MCF 10A (cell line): ENCODE measurements around the gene ANKDD1B. TPM values are rescaled to one million over a fixed set of nuclear protein-coding genes. Genes with fewer than 3 reads are reported as not detected.

ENCODE experiments used
- BruUV-seq: library from RNA; stranded (reverse); fragments of 400-500 nt; replicated peaks from 2 replicates; lab custom pipeline; 2021; lab: Mats Ljungman, UMichigan
- CTCF ChIA-PET: fragments of 300-600 bp; sonication (Branson Sonifier 250); formaldehyde crosslinking; extraction: SDS; loops from one replicate; lab custom pipeline; 2021; ENCODE audit warnings: antibody characterized with exemption, inconsistent platforms; lab: Yijun Ruan, JAX
- POLR2A ChIA-PET: fragments of 300-600, 350-650 bp; sonication (Branson Sonifier 250); formaldehyde crosslinking; extraction: SDS; loops from one replicate; lab custom pipeline; 2020; ENCODE audit warnings: antibody characterized with exemption, inconsistent platforms; lab: Yijun Ruan, JAX
- DNase-seq: peaks from one replicate; pipeline ENCODE4 v3.0.0-alpha.2; 2018; ENCODE audit not compliant: unreplicated experiment
- H3K27ac Mint-ChIP-seq: one replicate; pipeline ENCODE4 v1.8.0; 2022; ENCODE audit warnings: mild to moderate bottlenecking, low read depth, mixed read lengths; ENCODE audit not compliant: unreplicated experiment
- H3K27me3 Mint-ChIP-seq: one replicate; pipeline ENCODE4 v1.8.0; 2022; ENCODE audit warnings: mixed read lengths; ENCODE audit not compliant: insufficient read depth, unreplicated experiment
- H3K36me3 Mint-ChIP-seq: one replicate; pipeline ENCODE4 v1.8.0; 2022; ENCODE audit warnings: mild to moderate bottlenecking, moderate library complexity, mixed read lengths; ENCODE audit not compliant: insufficient read depth, unreplicated experiment
- H3K4me1 Mint-ChIP-seq: one replicate; pipeline ENCODE4 v1.8.0; 2022; ENCODE audit warnings: mixed read lengths; ENCODE audit not compliant: insufficient read depth, unreplicated experiment
- H3K4me3 Mint-ChIP-seq: one replicate; pipeline ENCODE4 v1.8.0; 2022; ENCODE audit warnings: mild to moderate bottlenecking, moderate library complexity, mixed read lengths; ENCODE audit not compliant: unreplicated experiment
- H3K9me3 Mint-ChIP-seq: one replicate; pipeline ENCODE4 v1.8.0; 2022; ENCODE audit warnings: mixed read lengths; ENCODE audit not compliant: unreplicated experiment
- CTCF ChIP-seq: fragments of 200-600 bp; IDR thresholded peaks from one replicate; pipeline ENCODE4 v1.8.0; 2022; ENCODE audit warnings: antibody characterized with exemption, mild to moderate bottlenecking; ENCODE audit not compliant: unreplicated experiment
- intact Hi-C: fragments of 100-400 bp; cut with micrococcal nuclease; formaldehyde crosslinking; loops from 2 replicates; pipeline ENCODE4 v1.14.1; 2022
- total RNA-seq: library from RNA; stranded (reverse); gene quantifications from 2 replicates; pipeline ENCODE4 v1.2.3, GENCODE V29; 2022

The ANKDD1B gene
- total RNA-seq, 1 experiment from 2014 or later: 0.68 TPM

DNA sequence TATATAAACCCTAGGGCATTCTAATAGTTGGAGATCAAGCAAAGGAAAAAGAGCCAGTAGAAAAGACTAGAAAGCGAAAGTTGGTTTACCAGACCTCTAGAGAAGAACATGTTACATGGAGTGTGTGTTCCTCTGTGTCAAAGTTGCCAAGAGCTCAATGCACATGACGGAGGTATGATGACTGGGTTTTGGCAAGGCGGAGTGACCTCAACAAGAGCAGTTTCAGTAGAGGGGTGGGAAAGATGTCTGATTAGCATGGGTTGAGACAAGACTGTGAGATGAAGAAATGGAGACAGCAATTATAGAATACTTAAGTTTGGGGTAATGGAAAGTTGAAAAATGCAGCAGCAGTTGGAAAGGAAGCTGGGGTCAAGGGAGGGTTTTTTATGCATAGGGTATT is 1.6 kb downstream of the ANKDD1B start:
- intact Hi-C loops: no loop called here
- Mint-ChIP-seq H3K4me1 (no peaks in the 10 kb centered on the region), H3K4me3 (no peak overlapping the region), H3K36me3 (peaks cover 7% of the 10 kb centered on the region), H3K27me3 (no peaks in the 10 kb centered on the region), H3K9me3 (no peaks in the 10 kb centered on the region), H3K27ac (no peak overlapping the region)
- POLR2A ChIA-PET: interaction anchor here (1.0 kb wide), 1 partner anchor 10 kb away, joined by 3 read pairs; no protein-coding TSS in a partner anchor
- no peak for DNase-seq
- no peak for TF ChIP-seq CTCF
- CTCF ChIA-PET: interaction anchor here (0.6 kb wide), 1 partner anchor 27 kb away, joined by 3 read pairs; no protein-coding TSS in a partner anchor
- TSS peak; percentile 6 for BruUV-seq

DNA sequence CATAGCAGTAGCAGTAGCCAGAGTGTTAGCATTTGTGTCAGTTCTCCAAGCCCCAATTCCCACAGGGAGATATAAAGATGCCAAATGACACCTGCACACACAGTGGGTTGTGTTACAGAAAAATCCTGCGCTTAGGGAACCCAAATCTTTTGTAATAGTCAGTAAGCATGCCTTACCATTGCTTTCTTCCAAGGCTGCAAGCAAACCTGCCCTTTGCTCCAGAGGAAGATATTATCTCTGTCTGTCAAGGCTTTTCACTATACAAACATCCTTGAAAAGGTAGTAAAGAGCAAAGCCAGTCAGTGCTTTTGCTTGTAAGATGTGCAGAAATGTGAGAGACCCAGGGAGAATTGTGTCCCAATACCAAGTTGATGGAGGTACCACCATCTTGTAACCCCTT is 2.9 kb downstream of the ANKDD1B start:
- no peak overlapping the region for H3K27ac Mint-ChIP-seq

GRCh38 chr5:75616371-75616881 is 5.2 kb downstream of the ANKDD1B start:
- intact Hi-C loops: no loop called here
- ChIA-PET POLR2A (interaction anchor here (0.6 to 1.3 kb wide), 3 partner anchors 13 to 1262 kb away, joined by 3 to 5 read pairs (median 4); no protein-coding TSS in a partner anchor), CTCF (no interaction called here)
- Mint-ChIP-seq H3K27me3 (no peaks in the 10 kb centered on the region), H3K4me3 (no peak overlapping the region), H3K36me3 (no peaks in the 10 kb centered on the region), H3K9me3 (no peaks in the 10 kb centered on the region), H3K27ac (no peak overlapping the region), H3K4me1 (no peaks in the 10 kb centered on the region)
- TF ChIP-seq CTCF: no peak
- DNase-seq: no peak
- BruUV-seq: no TSS peak

More for the DNA sequence above, 2.9 kb downstream of the ANKDD1B start:
- POLR2A ChIA-PET: interaction anchor here (1.0 kb wide), 1 partner anchor 9 kb away, joined by 3 read pairs; no protein-coding TSS in a partner anchor
- no peaks in the 10 kb centered on the region for H3K27me3 Mint-ChIP-seq
- H3K4me1 Mint-ChIP-seq: no peaks in the 10 kb centered on the region
- CTCF ChIA-PET: no interaction called here
- no peak for DNase-seq
- no peak overlapping the region for H3K4me3 Mint-ChIP-seq
- intact Hi-C loops: no loop called here
- TF ChIP-seq CTCF: no peak
- BruUV-seq: no TSS peak
- H3K36me3 Mint-ChIP-seq: peaks cover 7% of the 10 kb centered on the region
- H3K9me3 Mint-ChIP-seq: no peaks in the 10 kb centered on the region

GRCh38 chr5:75616971-75617621 is 5.8 kb downstream of the ANKDD1B start:
- CTCF ChIA-PET: no interaction called here
- H3K36me3 Mint-ChIP-seq: no peaks in the 10 kb centered on the region
- no TSS peak for BruUV-seq
- intact Hi-C loops: no loop called here
- H3K9me3 Mint-ChIP-seq: no peaks in the 10 kb centered on the region
- H3K27ac Mint-ChIP-seq: no peak overlapping the region
- DNase-seq: no peak
- no peak for TF ChIP-seq CTCF
- no peak overlapping the region for H3K4me3 Mint-ChIP-seq
- no peaks in the 10 kb centered on the region for H3K4me1 Mint-ChIP-seq
- H3K27me3 Mint-ChIP-seq: no peaks in the 10 kb centered on the region
- POLR2A ChIA-PET: interaction anchor here (0.6 to 1.3 kb wide), 3 partner anchors 12 to 1261 kb away, joined by 3 to 5 read pairs (median 4); no protein-coding TSS in a partner anchor
